ENCODE results near the gene THEM5.

THEM5 gene

DNA sequence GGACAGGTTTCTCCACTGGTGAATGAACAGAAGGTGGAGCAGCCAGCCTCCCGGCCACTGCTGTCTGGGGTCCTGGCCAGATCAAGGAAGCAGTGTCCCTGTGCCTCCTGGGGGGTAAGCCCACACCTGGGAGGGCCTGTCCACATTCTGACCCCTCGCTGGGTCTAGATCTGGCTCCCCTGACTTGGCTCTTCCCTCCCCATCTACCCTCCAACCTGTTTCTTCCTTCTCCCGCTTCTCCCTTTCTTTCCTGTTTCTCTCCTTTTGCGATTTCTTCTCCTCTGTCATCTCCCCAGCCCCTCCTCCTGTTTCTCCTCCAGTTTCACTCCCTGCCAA, 22.3 kb downstream of the THEM5 start:
- Histone ChIP-seq H3K36me3 (ENCODE audit: control insufficient read depth, insufficient read depth, low read length) (no peaks in the 10 kb centered on the region), H3K4me1 (ENCODE audit: control insufficient read depth, insufficient read depth, low read length, poor library complexity, severe bottlenecking) (peaks cover 19% of the 10 kb centered on the region), H3K27ac (ENCODE audit: low read depth, low read length, severe bottlenecking) (no peak overlapping the region), H3K9me3 (ENCODE audit: control insufficient read depth, low read length) (no peaks in the 10 kb centered on the region), H3K4me3 (ENCODE audit: extremely low read depth, insufficient read depth, low read length, poor library complexity, severe bottlenecking) (no peak overlapping the region)
- 85 to 94% methylated on average over 4 of the region's 4 CpGs for WGBS, 2 experiments (ENCODE audit: insufficient coverage in 2 of 2)

DNA sequence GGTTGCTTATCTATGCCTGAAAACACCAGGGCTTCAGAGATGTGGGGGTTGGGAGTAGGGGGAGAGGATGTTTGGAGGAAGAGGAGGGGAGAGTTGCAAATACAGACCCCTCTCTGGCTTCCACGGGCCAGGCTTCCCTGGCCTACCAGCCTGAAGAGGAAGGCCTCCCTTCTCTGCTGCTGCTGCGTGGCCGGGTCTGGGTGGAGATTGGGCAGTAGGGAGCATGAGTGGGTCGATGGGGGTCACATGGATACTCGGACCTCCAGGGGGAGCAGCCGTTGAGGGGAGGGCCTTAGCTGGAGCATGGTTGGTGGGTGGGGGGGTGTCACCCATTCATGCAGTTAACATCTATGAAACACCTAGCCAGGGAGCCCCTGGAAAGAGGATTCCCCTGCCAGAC, 23.5 kb downstream of the THEM5 start:
- Histone ChIP-seq H3K36me3 (ENCODE audit: control insufficient read depth, insufficient read depth, low read length) (no peaks in the 10 kb centered on the region), H3K4me1 (ENCODE audit: control insufficient read depth, insufficient read depth, low read length, poor library complexity, severe bottlenecking) (peaks cover 23% of the 10 kb centered on the region), H3K9me3 (ENCODE audit: control insufficient read depth, low read length) (no peaks in the 10 kb centered on the region), H3K27ac (ENCODE audit: low read depth, low read length, severe bottlenecking) (no peak overlapping the region), H3K4me3 (ENCODE audit: extremely low read depth, insufficient read depth, low read length, poor library complexity, severe bottlenecking) (no peak overlapping the region)
- 20 to 70% methylated on average over 1 to 2 of the region's 6 CpGs for WGBS, 2 experiments (ENCODE audit: insufficient coverage in 2 of 2)

DNA sequence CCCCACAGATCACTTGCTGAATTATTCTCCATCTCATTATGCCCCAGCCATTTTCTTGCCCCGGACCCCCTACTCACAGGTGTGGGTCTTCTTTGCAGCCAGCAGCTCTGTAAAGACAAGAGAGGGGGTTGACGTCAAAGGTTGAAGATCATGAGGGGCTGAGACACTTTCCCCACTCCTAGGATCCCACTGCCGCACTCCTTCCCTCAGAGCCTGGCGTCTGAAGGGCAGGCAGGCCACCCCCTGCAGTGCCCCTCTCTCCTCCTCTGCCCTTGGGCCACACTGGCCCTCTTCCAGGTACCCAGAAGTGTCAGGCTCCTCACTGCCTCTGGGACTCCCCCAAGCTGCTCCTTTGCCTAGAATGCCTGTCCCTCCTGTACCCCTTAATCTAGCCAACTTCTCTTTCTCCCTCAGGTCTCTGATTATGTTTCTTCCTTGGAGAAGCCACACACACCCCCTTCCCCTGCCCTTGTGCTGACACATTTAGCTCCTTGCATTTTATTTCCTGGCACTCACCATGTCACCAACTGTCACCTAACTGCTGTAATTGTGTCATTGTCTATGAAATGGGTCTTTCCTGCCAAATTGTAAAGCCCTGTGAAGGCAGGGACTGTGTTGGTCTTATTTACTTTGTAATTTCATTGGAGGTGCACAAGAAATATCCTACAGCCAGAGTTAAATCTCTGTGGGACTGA, 24.0 kb downstream of the THEM5 start:
- Histone ChIP-seq H3K27ac (ENCODE audit: low read depth, low read length, severe bottlenecking) (no peak overlapping the region), H3K4me1 (ENCODE audit: control insufficient read depth, insufficient read depth, low read length, poor library complexity, severe bottlenecking) (peaks cover 23% of the 10 kb centered on the region), H3K9me3 (ENCODE audit: control insufficient read depth, low read length) (no peaks in the 10 kb centered on the region), H3K36me3 (ENCODE audit: control insufficient read depth, insufficient read depth, low read length) (no peaks in the 10 kb centered on the region), H3K4me3 (ENCODE audit: extremely low read depth, insufficient read depth, low read length, poor library complexity, severe bottlenecking) (no peak overlapping the region)
- 31 to 33% methylated on average over 1 to 3 of the region's 4 CpGs for WGBS, 2 experiments (ENCODE audit: insufficient coverage in 2 of 2)

- Histone ChIP-seq H3K9me3 (ENCODE audit: control insufficient read depth, low read length) (no peaks in the 10 kb centered on the region), H3K27ac (ENCODE audit: low read depth, low read length, severe bottlenecking) (no peak overlapping the region), H3K36me3 (ENCODE audit: control insufficient read depth, insufficient read depth, low read length) (no peaks in the 10 kb centered on the region), H3K4me1 (ENCODE audit: control insufficient read depth, insufficient read depth, low read length, poor library complexity, severe bottlenecking) (peaks cover 23% of the 10 kb centered on the region), H3K4me3 (ENCODE audit: extremely low read depth, insufficient read depth, low read length, poor library complexity, severe bottlenecking) (no peak overlapping the region)
- WGBS, 2 experiments (ENCODE audit: insufficient coverage in 2 of 2) = 0 to 4% methylated on average over 8 of the region's 12 CpGs
Measured at GRCh38 chr1:151828921-151829320, 24.6 kb downstream of the THEM5 start.

- no peaks in the 10 kb centered on the region for H3K36me3 ChIP-seq (ENCODE audit: control insufficient read depth, insufficient read depth, low read length)
- 64 to 78% methylated on average over 5 to 7 of the region's 9 CpGs for WGBS, 2 experiments (ENCODE audit: insufficient coverage in 2 of 2)
Measured at GRCh38 chr1:151827853-151828252, 25.7 kb downstream of the THEM5 start.

GRCh38 chr1:151825751-151826660, 27.5 kb downstream of the THEM5 start:
- 42 to 47% methylated on average over 11 of the region's 21 CpGs for WGBS, 2 experiments (ENCODE audit: insufficient coverage in 2 of 2)
- H3K4me1 ChIP-seq (ENCODE audit: control insufficient read depth, insufficient read depth, low read length, poor library complexity, severe bottlenecking) = peaks cover 30% of the 10 kb centered on the region
- H3K27ac ChIP-seq (ENCODE audit: low read depth, low read length, severe bottlenecking) = no peak overlapping the region
- no peaks in the 10 kb centered on the region for H3K9me3 ChIP-seq (ENCODE audit: control insufficient read depth, low read length)
- no peaks in the 10 kb centered on the region for H3K36me3 ChIP-seq (ENCODE audit: control insufficient read depth, insufficient read depth, low read length)
- no peak overlapping the region for H3K4me3 ChIP-seq (ENCODE audit: extremely low read depth, insufficient read depth, low read length, poor library complexity, severe bottlenecking)

More at GRCh38 chr1:151827853-151828252, 25.7 kb downstream of the THEM5 start:
- Histone ChIP-seq H3K9me3 (ENCODE audit: control insufficient read depth, low read length) (no peaks in the 10 kb centered on the region), H3K4me1 (ENCODE audit: control insufficient read depth, insufficient read depth, low read length, poor library complexity, severe bottlenecking) (peaks cover 23% of the 10 kb centered on the region), H3K4me3 (ENCODE audit: extremely low read depth, insufficient read depth, low read length, poor library complexity, severe bottlenecking) (no peak overlapping the region), H3K27ac (ENCODE audit: low read depth, low read length, severe bottlenecking) (no peak overlapping the region)

- Histone ChIP-seq H3K9me3 (ENCODE audit: control insufficient read depth, low read length) (no peaks in the 10 kb centered on the region), H3K4me3 (ENCODE audit: extremely low read depth, insufficient read depth, low read length, poor library complexity, severe bottlenecking) (no peak overlapping the region), H3K36me3 (ENCODE audit: control insufficient read depth, insufficient read depth, low read length) (no peaks in the 10 kb centered on the region), H3K4me1 (ENCODE audit: control insufficient read depth, insufficient read depth, low read length, poor library complexity, severe bottlenecking) (peaks cover 30% of the 10 kb centered on the region), H3K27ac (ENCODE audit: low read depth, low read length, severe bottlenecking) (no peak overlapping the region)
- 72 to 83% methylated on average over 6 to 9 of the region's 9 CpGs for WGBS, 2 experiments (ENCODE audit: insufficient coverage in 2 of 2)
Measured at GRCh38 chr1:151825204-151825603, 28.3 kb downstream of the THEM5 start.

DNA sequence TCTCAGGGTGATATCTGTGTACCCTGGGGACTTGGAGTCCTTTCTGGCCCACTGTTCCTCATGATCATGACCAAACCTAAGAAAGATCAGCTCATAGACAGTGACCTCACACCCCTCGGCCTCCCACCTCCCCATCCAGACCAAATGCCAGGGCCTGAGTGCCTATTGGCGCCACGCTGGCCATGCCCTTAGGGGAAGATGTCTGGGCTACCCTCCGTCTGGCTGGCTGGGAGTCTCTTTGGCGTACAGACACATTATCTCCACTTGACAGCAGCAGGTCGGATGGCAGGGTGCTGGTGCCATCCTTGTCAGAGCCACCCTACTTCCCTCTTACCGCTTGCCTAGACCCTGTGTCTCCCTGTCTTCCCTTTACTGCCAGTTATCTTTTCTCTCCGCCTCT, 30.3 kb downstream of the THEM5 start:
- Histone ChIP-seq H3K9me3 (ENCODE audit: control insufficient read depth, low read length) (no peaks in the 10 kb centered on the region), H3K36me3 (ENCODE audit: control insufficient read depth, insufficient read depth, low read length) (no peaks in the 10 kb centered on the region), H3K27ac (ENCODE audit: low read depth, low read length, severe bottlenecking) (no peak overlapping the region), H3K4me1 (ENCODE audit: control insufficient read depth, insufficient read depth, low read length, poor library complexity, severe bottlenecking) (peaks cover 15% of the 10 kb centered on the region), H3K4me3 (ENCODE audit: extremely low read depth, insufficient read depth, low read length, poor library complexity, severe bottlenecking) (no peak overlapping the region)
- 79 to 89% methylated on average over 7 to 8 of the region's 8 CpGs for WGBS, 2 experiments (ENCODE audit: insufficient coverage in 2 of 2)

DNA sequence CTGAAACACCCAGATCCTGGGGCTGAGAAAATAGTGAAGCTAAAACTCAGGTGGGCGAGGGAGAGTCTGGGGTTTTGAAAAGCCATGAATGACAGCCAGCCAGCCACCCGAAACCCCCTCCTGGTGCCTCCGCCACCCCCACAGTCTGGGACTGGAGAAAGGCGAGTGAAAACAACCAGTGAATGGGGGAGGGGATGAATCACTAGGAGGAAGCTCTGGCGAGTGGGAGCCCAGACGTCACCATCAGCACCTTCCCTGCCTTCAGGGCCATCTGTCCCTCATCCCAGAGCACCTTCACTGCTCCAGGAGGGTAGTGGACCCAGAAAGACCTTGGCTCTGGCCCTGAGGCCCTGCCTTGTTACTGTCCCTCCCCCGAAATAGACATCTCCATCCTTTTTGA, 31.1 kb downstream of the THEM5 start:
- WGBS, 2 experiments (ENCODE audit: insufficient coverage in 2 of 2) = 66 to 90% methylated on average over 2 to 5 of the region's 7 CpGs
- Histone ChIP-seq H3K9me3 (ENCODE audit: control insufficient read depth, low read length) (no peaks in the 10 kb centered on the region), H3K4me1 (ENCODE audit: control insufficient read depth, insufficient read depth, low read length, poor library complexity, severe bottlenecking) (peaks cover 11% of the 10 kb centered on the region), H3K36me3 (ENCODE audit: control insufficient read depth, insufficient read depth, low read length) (no peaks in the 10 kb centered on the region), H3K4me3 (ENCODE audit: extremely low read depth, insufficient read depth, low read length, poor library complexity, severe bottlenecking) (no peak overlapping the region), H3K27ac (ENCODE audit: low read depth, low read length, severe bottlenecking) (no peak overlapping the region)

GRCh38 chr1:151820940-151821339, 32.6 kb downstream of the THEM5 start:
- H3K9me3 ChIP-seq (ENCODE audit: control insufficient read depth, low read length) = no peaks in the 10 kb centered on the region
- no peak overlapping the region for H3K27ac ChIP-seq (ENCODE audit: low read depth, low read length, severe bottlenecking)
- H3K36me3 ChIP-seq (ENCODE audit: control insufficient read depth, insufficient read depth, low read length) = no peaks in the 10 kb centered on the region
- H3K4me1 ChIP-seq (ENCODE audit: control insufficient read depth, insufficient read depth, low read length, poor library complexity, severe bottlenecking) = peaks cover 10% of the 10 kb centered on the region
- WGBS, 2 experiments (ENCODE audit: insufficient coverage in 2 of 2) = 100% methylated on average over 1 of the region's 2 CpGs; no CpG with 5 or more reads in 1 of the 2 experiments
- no peak overlapping the region for H3K4me3 ChIP-seq (ENCODE audit: extremely low read depth, insufficient read depth, low read length, poor library complexity, severe bottlenecking)
